IPS-18a (cell line): ENCODE data around the gene GFER.
"Not testable (repeated sequence)": the region's sequence is repeated elsewhere in the genome, so short reads cannot be mapped to it uniquely, and the experiment has no call there.

Experiments used
- H3K27ac ChIP-seq: one replicate; pipeline ENCODE4 v1.5.1; 2013; ENCODE audit warnings: low read length
- H3K27me3 ChIP-seq: one replicate; pipeline ENCODE4 v1.6.1; 2013; ENCODE audit warnings: mild to moderate bottlenecking, low read length; ENCODE audit not compliant: control insufficient read depth, insufficient read depth
- H3K36me3 ChIP-seq: one replicate; pipeline ENCODE4 v1.6.1; 2013; ENCODE audit warnings: low read depth, low read length; ENCODE audit not compliant: control insufficient read depth
- H3K4me1 ChIP-seq: one replicate; pipeline ENCODE4 v1.6.1; 2013; ENCODE audit warnings: low read depth, low read length; ENCODE audit not compliant: control insufficient read depth
- H3K4me3 ChIP-seq: one replicate; pipeline ENCODE4 v1.5.1; 2013; ENCODE audit warnings: low read length
- H3K9ac ChIP-seq: one replicate; pipeline ENCODE4 v1.6.1; 2013; ENCODE audit warnings: mild to moderate bottlenecking, low read length, moderate library complexity
- H3K9me3 ChIP-seq: one replicate; pipeline ENCODE4 v1.6.1; 2013; ENCODE audit warnings: low read depth, low read length; ENCODE audit not compliant: control insufficient read depth

Gene GFER

DNA sequence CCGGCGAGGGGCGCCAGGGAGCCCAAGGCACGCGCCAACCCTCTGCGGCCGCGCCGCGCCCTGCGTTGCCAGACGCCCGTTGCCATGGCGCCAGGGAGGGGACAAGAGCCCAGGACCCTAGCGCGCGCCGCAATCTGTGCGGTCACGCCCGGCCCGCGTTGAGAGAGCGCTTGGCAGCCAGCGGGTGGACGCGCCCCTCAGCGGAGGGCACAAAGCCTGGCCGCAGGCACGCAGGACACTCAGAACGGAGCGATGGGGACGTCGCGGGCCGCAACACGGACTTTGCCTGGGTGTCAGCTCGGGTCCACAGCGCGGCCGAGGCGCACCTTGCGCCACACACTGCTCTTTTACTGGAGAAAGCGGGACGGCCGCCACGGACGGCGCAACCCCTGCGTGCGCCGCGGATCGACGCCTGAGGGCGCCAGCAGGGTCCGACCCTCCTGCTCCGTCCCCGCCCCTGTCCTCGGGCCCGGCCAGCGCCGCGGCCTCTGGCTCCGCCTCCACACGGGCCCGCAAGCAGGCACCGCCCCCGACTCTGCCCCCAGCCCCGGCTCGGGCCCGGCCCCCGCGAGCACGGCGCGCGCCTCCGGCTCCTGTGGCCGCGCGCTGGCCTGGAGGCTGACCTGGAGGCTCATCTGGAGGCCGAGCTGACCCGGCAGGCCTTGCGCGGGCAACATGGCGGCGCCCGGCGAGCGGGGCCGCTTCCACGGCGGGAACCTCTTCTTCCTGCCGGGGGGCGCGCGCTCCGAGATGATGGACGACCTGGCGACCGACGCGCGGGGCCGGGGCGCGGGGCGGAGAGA lies at the start of gene GFER:
Gene GFER, plus strand, starts transcription at position 650 of the 803 bp plus-strand sequence. Its CDS starts 26 bp downstream, at position 676.
- peaks cover 46% of the 10 kb centered on the region for H3K27me3 ChIP-seq
- peaks cover 13% of the 10 kb centered on the region for H3K4me1 ChIP-seq
- H3K27ac ChIP-seq: peak within 1 kb of the TSS; percentile 47
- H3K4me3 ChIP-seq: peak within 1 kb of the TSS; percentile 86
- H3K9ac ChIP-seq: peak within 1 kb of the TSS; percentile 84
- peaks cover 9% of the 10 kb centered on the region for H3K36me3 ChIP-seq
- H3K9me3 ChIP-seq: no peaks in the 10 kb centered on the region

DNA sequence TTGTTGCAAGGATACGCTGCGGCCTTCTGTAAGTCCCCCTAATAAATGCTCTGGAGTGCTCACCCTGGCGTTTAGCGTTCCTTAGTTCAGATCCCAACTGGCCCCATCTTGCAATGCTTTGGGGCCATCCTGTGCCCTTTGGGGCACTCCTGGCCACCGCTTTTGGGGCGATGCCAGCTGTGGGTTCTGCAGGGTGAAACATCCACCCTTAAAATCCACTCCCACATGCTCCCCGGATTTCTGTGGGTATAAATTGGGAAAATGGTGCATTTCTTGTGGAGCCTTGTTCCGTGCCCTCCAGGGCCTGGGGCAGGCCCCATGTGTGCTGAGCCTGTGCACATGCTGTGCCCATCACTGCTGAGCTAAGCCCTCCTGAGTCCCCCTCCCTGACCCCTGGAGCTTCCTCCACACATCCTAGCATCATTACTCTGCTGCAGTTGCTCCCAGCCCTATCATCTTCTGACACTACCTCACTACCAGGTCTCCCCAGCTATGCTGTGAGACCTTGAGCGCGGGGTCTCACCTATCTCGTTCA lies 47.0 kb upstream of the GFER start:
- Histone ChIP-seq H3K27me3 (no peaks in the 10 kb centered on the region), H3K9me3 (no peaks in the 10 kb centered on the region), H3K9ac (no peak overlapping the region), H3K4me3 (no peak overlapping the region), H3K27ac (no peak overlapping the region), H3K4me1 (no peaks in the 10 kb centered on the region), H3K36me3 (peaks cover 12% of the 10 kb centered on the region)

DNA sequence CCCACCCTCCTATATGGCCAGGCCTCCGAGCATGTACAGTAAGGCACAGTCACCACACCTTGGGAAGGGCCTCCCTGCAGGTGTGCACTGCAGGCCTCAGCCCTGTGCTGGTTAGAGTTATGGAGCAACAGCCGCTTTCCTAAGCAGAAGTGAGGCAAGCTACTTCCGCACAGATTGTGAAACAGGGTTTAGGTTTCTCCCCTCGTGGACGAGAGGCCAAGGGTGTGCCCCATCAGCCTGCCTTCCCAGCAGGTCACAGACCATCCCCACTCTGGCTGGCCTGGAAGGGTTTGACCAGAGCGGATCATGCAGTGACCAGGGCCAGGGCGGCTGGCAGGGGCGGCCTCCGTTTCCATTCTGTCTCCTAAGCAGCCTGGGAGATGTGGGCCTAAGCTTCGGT lies 45.7 kb upstream of the GFER start:
- Histone ChIP-seq H3K36me3 (peaks cover 12% of the 10 kb centered on the region), H3K4me1 (no peaks in the 10 kb centered on the region), H3K9me3 (no peaks in the 10 kb centered on the region), H3K27me3 (no peaks in the 10 kb centered on the region), H3K4me3 (no peak overlapping the region), H3K27ac (no peak overlapping the region), H3K9ac (no peak overlapping the region)

DNA sequence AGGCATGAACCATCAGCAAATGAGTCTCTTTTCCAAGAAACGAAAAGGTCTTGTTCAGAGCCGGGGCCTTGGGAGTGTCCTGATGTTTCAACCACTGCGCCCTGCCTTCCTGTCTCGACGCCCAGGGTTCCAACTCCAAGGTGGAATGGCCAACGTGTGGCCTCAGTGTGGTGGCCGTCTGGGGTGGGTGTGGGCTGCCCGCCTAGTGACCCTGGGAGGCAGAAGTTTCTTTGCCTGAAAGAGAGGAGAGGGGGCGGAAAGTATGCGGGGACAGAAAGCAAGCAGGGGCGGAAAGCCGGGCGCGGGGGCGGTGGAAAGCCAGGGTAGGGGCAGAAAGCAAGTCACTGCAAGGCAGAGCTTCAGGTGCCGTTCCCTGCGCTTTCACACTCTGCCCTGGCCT lies 45.1 kb upstream of the GFER start:
- H3K36me3 ChIP-seq: peaks cover 12% of the 10 kb centered on the region
- H3K27me3 ChIP-seq: no peaks in the 10 kb centered on the region
- H3K27ac ChIP-seq: no peak overlapping the region
- no peaks in the 10 kb centered on the region for H3K9me3 ChIP-seq
- H3K4me3 ChIP-seq: no peak overlapping the region
- H3K4me1 ChIP-seq: no peaks in the 10 kb centered on the region
- H3K9ac ChIP-seq: no peak overlapping the region

DNA sequence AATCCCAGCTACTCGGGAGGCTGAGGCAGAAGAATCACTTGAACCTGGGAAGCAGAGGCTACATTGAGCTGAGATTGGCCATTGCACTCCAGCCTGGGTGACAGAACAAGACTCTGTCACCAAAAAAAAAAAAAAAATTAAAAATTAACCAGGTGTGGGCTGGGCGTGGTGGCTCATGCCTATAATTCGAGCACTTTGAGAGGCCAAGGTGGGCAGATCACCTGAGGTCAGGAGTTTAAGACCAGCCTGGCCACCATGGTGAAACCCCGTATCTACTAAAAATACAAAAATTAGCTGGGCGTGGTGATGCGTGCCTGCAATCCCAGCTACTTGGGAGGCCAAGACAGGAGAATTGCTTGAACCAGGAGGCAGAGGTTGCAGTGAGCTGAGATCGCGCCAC lies 44.2 kb upstream of the GFER start:
- not testable (repeated sequence) for H3K4me1 ChIP-seq, H3K4me3 ChIP-seq, H3K27me3 ChIP-seq, H3K9ac ChIP-seq, H3K9me3 ChIP-seq, H3K27ac ChIP-seq
- peaks cover 12% of the 10 kb centered on the region for H3K36me3 ChIP-seq

DNA sequence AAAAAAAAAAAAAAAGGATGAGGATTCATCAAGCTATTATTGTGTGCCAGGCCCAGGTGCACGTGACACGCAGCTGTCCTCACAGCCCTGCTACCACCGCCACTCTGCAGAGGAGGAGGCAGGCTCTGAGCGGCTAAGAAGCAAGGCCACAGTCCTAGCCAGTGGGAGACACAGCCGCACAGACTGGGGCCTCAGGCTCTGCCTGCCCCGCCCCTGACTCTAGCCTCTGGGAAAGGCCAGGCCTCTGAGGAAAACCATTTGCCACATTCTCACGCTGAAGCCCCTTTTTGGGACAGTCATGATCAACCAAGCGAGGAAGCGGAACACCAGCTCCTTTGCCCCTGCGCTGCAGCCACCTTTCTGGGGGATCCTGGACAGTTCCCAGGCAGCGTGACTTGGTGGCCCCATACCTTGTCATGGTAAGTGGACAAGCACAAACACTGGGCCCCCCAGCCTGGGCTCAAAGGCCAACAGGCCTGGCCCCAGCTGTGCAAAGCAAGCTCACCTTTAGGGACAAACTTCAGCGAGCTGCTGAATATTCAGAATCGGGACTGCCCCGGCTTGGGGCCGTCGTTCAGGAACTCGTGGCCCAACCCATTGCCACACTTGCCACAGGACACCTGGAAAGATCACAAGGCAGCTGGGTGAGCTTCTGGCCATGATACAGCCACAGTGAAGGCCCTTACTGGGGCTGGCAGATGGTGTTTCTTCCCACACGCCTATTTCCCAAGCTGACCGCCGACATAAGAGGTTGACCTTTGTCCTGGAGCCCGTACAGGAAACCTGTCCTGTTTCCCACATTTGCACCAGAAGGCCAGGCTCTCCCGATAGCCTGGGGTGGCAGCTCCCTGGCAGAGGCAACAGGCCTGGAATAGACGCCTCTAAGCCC lies 43.5 kb upstream of the GFER start:
- H3K36me3 ChIP-seq: peaks cover 12% of the 10 kb centered on the region
- no peaks in the 10 kb centered on the region for H3K9me3 ChIP-seq
- H3K4me1 ChIP-seq: no peaks in the 10 kb centered on the region
- H3K9ac ChIP-seq: no peak overlapping the region
- no peak overlapping the region for H3K4me3 ChIP-seq
- H3K27ac ChIP-seq: no peak overlapping the region
- no peaks in the 10 kb centered on the region for H3K27me3 ChIP-seq

DNA sequence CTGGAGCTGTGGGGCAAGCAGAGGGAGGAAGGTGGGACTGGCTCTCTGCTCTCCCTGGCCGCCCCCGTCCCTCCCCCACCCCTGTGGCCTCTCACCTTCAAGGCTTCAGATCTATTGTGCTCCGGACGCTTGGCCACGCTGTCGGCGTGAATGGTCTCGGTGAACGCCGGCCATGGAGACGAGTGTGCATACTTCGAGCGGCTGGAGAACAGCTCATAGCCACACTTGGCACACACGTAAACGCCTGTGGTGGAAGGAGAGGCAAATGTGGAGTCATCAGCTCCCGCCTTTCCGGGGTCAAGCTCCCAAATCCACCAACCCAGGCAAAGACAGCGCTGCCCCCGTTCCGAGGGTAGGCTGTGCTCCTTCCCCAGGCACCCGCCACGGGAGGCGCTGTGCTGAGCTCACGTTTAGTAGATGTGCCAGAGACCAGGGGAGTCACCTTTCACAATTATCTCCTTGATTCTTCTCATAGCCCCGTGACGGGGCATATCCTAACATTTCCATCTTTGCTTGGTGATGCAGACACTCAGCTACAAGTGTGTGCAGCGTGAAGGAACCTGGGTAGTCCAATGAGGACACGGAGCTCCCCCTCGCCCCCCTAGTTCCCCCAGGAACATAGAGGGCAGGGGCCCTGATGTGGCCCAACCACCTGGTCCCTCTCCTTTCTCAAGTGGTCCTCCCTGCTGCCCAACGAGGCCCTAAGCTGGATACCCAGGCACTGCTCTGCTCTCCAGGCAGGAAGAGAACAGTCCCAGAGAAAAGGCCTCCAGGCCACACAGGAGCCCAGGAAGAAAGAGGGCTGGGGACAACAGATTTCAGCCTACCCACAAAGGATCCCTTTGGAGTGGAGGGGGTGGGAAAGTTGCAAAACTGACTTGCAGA lies 42.6 kb upstream of the GFER start:
- no peaks in the 10 kb centered on the region for H3K4me1 ChIP-seq
- no peaks in the 10 kb centered on the region for H3K27me3 ChIP-seq
- peaks cover 12% of the 10 kb centered on the region for H3K36me3 ChIP-seq
- H3K9ac ChIP-seq: no peak overlapping the region
- H3K4me3 ChIP-seq: no peak overlapping the region
- H3K27ac ChIP-seq: no peak overlapping the region
- H3K9me3 ChIP-seq: no peaks in the 10 kb centered on the region

DNA sequence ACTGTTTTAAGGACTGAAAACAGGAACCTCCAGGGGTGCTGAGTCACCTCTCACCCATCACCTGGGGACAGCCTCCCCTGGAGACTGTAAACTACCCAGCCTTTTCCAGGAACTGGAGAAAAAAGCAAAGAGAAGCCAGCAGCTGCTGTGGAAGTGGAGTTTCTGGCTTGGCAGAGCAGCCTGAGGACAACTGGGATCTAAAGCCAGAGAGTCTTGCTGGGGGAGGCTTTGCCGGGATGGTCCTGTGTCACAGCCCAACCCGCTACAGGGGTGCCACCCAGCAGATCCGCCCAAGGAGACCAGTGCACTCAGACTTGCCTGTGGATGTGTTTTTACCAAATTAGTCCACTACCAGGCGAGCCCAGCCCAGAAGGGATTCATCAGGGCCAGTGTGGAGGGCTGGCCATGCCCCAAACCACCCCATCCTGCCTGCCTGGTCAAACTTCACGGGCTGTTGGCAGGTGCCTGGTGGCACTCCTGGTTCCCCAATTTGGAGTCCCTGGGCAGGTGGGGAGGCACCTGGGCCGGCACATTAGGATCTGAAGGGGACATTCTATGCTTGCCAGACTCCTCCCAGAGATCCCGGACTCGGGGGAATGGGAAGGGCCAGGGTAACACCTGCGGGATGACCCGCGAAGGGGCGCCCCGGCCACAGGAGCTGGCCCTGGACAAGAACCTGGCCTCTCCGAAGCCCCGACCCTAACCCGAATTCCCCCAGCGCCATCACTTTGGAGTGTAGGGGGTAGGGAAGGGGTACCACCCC lies 41.8 kb upstream of the GFER start:
- Histone ChIP-seq H3K4me1 (no peaks in the 10 kb centered on the region), H3K9ac (peak overlapping the region; percentile 58), H3K27ac (no peak overlapping the region), H3K4me3 (peak overlapping the region; percentile 85), H3K27me3 (no peaks in the 10 kb centered on the region), H3K36me3 (peaks cover 12% of the 10 kb centered on the region), H3K9me3 (no peaks in the 10 kb centered on the region)

DNA sequence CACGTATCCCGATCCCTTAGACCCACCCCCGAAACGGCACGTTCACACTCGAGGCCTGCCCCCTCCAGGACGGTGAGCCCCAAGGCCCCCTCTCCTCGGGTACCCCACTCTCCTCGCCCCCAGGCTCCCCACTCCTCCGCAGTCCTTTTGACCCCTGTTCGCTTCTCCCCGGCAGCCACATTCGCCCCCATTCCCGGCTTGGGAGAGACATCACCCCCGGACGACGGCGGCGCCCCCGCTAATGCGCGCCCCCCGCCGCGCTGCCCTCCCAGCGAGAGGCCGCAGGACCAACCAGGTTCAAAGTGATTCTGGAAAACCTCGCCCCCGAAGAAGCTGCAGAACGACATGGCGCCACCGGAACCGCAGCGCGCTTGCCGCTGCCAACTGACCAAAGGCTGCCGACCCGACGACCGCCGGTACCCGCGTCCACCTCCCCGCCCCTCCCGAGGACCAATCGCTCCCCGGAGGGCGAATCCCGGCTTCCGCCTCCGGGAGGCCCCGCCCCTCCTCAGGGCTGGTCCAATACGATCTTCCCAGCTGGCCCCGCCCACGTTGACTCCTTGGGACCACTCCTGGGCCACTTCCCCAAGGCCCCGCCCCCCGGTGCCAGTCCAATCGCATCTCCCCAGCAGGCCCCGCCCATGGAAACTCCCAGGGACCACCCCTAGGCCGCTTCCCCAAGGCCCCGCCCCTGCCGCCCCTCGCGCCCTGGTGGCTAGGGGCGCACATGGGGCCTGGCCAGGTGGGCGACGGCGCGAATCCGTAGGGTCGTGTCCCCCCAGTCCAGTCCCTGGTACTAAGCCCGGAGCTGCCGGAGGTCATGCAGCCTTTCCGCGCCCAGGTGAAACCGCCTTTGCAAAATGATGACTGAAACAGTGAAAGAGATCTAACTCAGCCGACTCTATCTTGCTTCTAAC lies 40.9 kb upstream of the GFER start, which contains the start of gene MSRB1:
Gene MSRB1, minus strand, starts transcription at position 390 of the 917 bp plus-strand sequence. Its CDS starts 43 bp downstream, at position 347.
- Histone ChIP-seq H3K27ac (no peak within 1 kb of the TSS), H3K4me1 (no peaks in the 10 kb centered on the region), H3K9me3 (no peaks in the 10 kb centered on the region)

More for the DNA sequence above, 40.9 kb upstream of the GFER start, which contains the start of gene MSRB1:
- Histone ChIP-seq H3K4me3 (peak within 1 kb of the TSS; percentile 85), H3K9ac (peak within 1 kb of the TSS; percentile 58), H3K36me3 (peaks cover 12% of the 10 kb centered on the region), H3K27me3 (no peaks in the 10 kb centered on the region)
